Stomach (tissue), 4 donors: ENCODE measurements around the gene UFC1.

ENCODE experiments used
- POLR2A ChIP-seq, 4 donors: fragments of 450-650 bp; IDR thresholded peaks; one replicate each; pipeline ENCODE4 v1.6.1; 2016; ENCODE audit warnings: antibody characterized with exemption in 4 of 4, control low read depth in 2 of 4, mild to moderate bottlenecking in 1 of 4, moderate library complexity in 1 of 4
- POLR2AphosphoS5 ChIP-seq, 3 donors: sonication (generic); formaldehyde crosslinking; IDR thresholded peaks; one replicate each; pipeline ENCODE4 v1.6.1; 2016; ENCODE audit warnings: antibody characterized with exemption in 3 of 3

DNA sequence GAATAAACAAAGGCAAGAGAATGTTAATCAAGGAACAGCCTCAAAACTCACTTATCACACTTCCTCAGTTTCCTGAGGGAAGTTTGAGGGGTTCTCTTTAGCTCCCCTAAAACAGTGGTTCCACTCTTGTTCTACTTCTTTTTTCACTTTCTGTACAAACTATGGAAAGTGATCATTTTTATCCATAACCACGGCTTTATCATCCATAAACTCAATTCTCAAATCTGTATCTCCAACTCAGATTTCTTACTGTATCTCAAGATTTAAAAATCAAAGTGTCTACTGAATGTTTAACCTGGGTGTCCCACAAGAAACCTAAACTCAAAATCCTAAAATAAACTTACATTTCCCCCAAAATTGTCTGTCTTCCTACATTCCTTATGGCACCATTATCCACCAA lies 39.9 kb upstream of the UFC1 start:
- TF ChIP-seq POLR2AphosphoS5 (IDR thresholded peaks at IDR 0.05), result no peak
- TF ChIP-seq POLR2A (IDR thresholded peaks at IDR 0.05), result no peak
